GM12873 (cell line): ENCODE data around the gene CFAP221.

ENCODE experiments used
- TF ChIP-seq, protein P1 (sequence below): IDR thresholded peaks from 2 replicates; pipeline ENCODE4 v1.5.1; 2012; ENCODE audit warnings: low read depth, mild to moderate bottlenecking, moderate library complexity, low read length, control low read depth; ENCODE audit not compliant: insufficient read depth; ENCODE audit errors: missing control alignments

The CFAP221 gene

DNA sequence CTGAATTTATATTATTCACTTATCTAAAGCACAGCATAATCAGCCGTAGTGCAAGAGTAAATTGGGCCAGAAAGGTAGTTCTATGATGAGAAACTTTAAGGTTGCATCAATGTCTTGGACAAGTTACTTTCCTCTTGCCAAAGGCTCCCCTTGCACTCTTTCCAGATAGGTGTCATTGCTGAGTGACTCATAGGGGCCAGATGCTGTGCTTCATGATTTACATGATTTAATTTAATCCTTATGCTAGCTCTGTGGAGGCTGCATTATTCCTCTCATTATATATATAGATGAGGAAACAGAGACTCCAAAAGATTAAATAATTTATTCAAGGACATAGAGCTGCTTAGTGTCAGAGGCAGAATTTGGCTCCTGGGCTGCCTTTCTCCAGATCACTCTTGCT is 5.0 kb downstream of the CFAP221 start:
- TF ChIP-seq, protein P1, sequence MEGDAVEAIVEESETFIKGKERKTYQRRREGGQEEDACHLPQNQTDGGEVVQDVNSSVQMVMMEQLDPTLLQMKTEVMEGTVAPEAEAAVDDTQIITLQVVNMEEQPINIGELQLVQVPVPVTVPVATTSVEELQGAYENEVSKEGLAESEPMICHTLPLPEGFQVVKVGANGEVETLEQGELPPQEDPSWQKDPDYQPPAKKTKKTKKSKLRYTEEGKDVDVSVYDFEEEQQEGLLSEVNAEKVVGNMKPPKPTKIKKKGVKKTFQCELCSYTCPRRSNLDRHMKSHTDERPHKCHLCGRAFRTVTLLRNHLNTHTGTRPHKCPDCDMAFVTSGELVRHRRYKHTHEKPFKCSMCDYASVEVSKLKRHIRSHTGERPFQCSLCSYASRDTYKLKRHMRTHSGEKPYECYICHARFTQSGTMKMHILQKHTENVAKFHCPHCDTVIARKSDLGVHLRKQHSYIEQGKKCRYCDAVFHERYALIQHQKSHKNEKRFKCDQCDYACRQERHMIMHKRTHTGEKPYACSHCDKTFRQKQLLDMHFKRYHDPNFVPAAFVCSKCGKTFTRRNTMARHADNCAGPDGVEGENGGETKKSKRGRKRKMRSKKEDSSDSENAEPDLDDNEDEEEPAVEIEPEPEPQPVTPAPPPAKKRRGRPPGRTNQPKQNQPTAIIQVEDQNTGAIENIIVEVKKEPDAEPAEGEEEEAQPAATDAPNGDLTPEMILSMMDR = no peak

DNA sequence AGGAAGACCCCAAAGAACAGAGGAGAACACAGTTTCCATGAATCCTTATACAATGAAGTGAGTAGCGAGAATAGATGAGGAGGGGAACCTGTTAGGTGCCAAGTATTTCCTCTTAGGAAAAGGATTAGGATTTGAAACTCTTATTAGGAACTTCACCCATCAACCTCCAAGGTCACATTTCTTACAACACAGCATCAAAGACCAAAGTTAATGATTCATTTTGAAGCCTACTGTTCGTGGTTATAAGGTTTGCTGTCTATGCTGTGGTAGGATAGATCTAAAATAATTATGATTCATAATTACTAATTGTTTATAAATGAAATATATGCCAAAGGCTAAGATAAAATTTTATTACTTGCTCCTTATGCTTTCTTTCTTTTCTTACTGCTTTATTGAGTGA is 6.1 kb downstream of the CFAP221 start:
- TF ChIP-seq, protein P1 = no peak

DNA sequence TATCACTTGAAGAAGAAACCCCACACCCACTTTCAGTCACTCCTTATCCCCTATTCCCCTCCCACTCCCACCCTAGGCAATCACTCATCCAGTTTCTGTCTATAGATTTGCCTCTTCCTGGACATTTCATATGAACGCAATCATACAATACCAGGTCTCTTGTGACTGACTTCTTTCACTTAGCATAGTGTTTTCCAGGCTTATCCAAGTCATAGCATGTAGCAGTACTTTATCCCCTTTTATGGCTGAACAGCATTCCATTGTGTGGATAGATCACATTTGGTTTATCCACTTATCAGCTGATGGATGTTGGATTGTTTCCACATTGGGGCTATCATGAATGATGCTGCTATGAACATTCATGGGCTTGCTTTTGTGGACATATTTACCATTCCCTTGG is 6.6 kb downstream of the CFAP221 start:
- TF ChIP-seq, protein P1 = no peak

DNA sequence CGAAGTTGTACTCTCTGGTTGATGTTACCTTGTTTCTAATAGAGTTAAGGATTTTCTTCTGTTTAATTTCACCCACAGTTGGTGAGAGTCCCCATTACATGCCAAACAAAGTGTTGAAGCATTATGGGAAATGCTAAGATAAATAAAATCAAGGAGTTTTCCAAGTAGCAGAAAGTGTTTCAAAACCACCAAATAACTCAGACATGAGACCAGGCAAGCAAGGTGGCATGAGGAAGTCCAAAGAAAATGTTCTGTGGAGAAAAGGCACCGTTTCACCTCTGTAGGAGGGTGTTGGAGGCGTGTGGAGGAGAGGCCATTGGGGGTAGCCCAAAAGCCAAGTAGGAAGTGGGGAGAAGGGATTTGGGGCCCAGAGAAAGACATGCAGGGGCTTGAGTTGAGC is 8.7 kb downstream of the CFAP221 start:
- TF ChIP-seq, protein P1 = no peak

DNA sequence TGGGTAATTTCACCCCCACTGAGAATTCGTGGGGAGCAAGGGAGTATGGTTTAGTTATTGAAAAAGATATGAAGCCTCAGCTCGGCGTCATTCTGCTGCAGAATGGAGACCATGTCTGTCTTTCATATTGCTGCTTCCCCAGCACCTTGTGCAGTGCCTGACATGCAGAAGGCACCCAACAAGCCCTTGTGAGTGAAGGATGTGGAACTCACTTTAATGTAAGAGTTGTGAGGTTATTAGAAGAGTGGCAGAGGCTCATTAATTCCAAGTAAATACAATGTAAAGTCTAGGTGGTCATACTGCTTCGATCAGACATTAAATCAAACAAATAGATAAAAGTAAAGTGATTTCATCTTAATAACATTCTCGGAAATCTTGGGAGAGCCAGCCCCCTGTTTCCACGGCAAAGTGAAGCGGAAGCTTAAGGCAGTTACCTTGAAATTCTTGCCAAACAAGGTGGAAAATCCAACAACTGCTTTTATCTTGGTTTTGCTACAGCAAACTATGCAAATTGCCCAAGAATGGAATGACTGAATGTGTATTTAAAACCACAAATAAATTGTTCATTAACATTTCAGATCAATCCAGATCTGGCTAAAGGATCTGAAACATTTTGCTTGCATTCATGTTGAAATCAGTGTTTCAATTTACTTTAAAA is 9.6 kb downstream of the CFAP221 start:
- TF ChIP-seq, protein P1 = no peak

GRCh38 chr2:119565481-119565880 is 21.2 kb downstream of the CFAP221 start:
- TF ChIP-seq, protein P1 = no peak

GRCh38 chr2:119567292-119567691 is 23.0 kb downstream of the CFAP221 start:
- TF ChIP-seq, protein P1 = no peak
